GM19372 (cell line): ENCODE data around the gene MARS1.
A peak's percentile ranks its signal among the peaks of the same experiment; 100 is the strongest.

Experiments used
- ATAC-seq: cut with Tn5 transposase; IDR thresholded peaks from one replicate; pipeline ENCODE4 v1.9.1; 2021; ENCODE audit warnings: mild to moderate bottlenecking, low read depth, moderate library complexity; ENCODE audit not compliant: unreplicated experiment

Gene MARS1

DNA sequence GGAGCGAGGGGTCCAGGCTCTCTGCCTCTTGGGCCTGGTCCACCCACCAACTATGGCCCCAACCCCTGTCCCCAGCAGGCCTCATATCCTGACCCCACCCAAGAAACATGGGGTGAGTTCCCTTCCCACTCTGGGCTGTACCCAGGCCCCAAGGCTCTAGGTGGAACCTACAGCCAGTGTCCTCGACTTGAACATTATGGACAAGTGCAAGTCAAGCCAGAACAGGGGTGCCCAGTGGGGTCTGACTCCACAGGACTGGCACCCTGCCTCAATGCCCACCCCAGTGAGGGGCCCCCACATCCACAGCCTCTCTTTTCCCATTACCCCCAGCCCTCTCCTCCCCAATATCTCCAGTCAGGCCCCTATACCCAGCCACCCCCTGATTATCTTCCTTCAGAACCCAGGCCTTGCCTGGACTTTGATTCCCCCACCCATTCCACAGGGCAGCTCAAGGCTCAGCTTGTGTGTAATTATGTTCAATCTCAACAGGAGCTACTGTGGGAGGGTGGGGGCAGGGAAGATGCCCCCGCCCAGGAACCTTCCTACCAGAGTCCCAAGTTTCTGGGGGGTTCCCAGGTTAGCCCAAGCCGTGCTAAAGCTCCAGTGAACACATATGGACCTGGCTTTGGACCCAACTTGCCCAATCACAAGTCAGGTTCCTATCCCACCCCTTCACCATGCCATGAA is 16.8 kb upstream of the MARS1 start:
- no peak for ATAC-seq

DNA sequence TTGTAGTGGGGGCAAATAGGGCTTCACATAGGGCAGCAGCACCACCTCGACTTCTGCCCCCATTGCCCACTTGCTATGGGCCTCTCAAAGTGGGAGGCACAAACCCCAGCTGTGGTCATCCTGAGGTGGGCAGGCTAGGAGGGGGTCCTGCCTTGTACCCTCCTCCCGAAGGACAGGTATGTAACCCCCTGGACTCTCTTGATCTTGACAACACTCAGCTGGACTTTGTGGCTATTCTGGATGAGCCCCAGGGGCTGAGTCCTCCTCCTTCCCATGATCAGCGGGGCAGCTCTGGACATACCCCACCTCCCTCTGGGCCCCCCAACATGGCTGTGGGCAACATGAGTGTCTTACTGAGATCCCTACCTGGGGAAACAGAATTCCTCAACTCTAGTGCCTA is 16.2 kb upstream of the MARS1 start:
- ATAC-seq = no peak

DNA sequence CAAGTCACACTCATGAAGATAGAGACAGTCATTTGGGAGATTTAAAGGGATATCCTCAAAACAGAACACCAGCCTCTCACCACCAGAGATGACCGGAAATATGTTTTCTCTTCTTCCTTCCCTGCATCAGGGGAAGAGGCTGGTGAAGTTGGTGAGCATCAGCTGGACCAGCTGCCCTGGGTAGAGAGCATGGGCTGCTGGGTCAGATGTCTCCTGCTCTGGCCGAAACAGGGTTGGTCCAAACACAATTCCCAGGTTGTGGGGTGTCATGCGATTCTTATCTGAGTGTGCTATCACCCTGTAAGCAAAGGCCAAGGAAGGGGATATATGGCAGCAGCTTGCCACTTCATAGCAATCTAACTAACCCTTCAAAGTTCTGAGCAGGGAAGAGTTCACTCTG is 15.5 kb upstream of the MARS1 start:
- no peak for ATAC-seq

DNA sequence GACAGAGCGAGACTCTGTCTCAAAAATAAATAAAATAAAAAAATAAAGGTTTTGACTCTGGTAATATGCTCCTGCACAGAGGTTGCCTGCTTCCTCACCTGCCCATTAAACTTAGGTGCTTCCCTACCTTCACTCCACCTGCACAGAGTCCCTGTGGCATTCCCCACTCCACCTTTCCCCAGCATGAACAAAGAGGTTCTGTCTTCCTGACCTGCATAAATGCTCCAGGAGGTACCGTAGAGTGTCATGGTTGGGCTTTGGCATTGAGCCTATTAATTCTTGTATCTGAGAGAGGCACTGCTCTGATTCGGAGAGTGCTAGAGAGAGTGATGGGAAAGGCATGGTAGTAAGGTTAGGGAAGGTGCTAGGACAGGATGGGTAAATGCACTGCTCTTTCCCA is 14.5 kb upstream of the MARS1 start:
- ATAC-seq = no peak

DNA sequence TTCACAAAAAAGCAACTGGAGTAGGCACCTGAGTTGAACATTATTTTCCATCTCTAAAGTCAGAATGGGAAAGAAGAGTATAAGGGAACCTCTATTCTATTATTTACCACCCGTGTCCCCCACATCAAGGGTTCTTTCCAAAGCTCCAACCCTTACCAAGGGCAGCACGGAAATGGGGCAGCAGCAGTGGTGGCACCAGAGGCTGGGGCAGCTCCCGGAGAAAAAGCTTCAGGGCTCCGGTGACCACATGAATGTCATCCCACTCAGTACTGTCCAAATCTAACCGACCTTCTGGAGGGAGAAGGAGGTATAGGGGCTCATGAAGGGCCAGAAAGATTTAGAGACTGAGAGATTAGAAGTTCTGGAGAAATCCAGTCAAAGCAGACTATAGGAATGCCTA is 14.0 kb upstream of the MARS1 start:
- no peak for ATAC-seq

DNA sequence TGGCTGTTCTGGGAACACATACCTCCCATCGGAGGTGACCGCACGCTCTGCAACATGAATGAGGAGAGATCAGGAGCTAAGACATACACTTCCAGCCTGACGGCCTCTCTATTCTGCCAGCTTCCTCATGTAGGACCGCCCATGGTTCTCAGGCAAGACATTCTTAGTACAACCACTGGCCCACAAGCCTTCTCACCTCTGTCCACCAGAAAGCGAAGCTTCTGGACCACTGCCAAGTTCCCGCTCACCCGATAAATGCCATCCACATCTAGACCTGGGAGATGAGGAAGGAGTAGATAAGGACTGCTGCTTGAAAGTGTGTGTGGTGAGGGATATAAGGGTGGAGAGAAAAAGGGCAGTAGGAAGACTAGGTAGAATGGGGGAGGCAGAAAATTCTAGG is 13.4 kb upstream of the MARS1 start:
- no peak for ATAC-seq

DNA sequence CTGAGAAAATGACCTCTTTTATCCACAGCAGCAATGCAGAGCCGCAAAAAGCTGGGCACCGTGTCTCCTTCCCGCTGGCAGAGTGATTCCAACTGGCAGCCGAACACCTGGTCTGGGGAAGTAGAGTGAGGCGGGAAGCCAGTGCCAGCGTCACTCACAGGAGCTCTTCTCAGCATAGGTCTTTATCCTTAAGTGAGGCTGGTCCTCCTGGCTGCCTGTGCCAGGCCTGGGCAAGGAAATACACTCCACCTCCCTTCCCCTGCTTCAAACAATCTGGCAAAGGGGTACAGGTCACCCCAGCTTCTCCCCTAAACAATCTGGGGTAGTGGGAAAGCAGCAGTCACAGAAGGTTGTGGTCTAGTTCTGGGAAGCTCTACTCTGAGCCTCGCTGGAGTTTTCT is 13.0 kb upstream of the MARS1 start:
- ATAC-seq = no peak

DNA sequence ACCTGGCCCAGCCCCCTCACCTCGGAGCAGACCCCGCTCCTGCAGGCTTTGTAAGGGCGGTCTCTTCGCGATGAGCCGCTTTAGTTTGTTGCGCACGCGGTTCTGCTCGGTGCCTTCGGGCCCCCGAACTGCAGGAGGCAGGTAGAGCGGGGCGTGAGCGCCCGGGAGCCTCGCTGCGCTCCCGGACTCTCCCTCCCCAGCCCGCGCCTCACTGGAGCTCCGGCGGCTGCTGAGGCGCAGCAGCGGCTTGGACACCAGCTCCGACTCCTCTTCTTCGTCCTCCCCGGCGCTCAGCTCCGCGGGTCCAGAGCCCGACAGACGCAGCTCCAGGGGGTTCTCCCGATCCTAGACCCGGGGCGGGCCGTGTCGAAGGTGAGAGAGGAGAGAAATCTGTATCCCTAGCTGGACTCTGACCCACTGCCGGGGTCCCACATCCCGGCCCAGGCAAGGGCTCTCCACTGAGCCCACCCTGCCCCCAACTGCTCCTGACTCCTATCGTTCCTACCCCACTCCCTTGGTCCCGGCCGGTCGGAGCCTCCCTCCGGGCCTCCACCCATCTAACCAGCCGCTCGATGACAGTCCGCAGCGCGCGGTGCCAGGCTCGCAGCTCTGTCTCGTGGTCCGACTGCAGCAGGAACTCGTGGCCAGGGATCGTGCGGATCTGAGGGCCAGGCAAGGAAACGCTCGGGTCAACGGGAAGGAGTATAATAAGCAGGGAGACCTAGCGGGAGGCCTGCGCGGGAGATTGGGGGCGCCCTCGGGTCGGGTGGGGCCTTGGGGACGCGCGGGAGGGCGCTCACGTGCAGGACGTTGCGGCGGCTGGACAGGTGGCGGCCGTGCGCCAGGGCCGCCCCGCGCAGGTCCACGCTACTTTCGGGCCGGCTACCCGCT is 12.4 kb upstream of the MARS1 start:
- ATAC-seq = no peak

DNA sequence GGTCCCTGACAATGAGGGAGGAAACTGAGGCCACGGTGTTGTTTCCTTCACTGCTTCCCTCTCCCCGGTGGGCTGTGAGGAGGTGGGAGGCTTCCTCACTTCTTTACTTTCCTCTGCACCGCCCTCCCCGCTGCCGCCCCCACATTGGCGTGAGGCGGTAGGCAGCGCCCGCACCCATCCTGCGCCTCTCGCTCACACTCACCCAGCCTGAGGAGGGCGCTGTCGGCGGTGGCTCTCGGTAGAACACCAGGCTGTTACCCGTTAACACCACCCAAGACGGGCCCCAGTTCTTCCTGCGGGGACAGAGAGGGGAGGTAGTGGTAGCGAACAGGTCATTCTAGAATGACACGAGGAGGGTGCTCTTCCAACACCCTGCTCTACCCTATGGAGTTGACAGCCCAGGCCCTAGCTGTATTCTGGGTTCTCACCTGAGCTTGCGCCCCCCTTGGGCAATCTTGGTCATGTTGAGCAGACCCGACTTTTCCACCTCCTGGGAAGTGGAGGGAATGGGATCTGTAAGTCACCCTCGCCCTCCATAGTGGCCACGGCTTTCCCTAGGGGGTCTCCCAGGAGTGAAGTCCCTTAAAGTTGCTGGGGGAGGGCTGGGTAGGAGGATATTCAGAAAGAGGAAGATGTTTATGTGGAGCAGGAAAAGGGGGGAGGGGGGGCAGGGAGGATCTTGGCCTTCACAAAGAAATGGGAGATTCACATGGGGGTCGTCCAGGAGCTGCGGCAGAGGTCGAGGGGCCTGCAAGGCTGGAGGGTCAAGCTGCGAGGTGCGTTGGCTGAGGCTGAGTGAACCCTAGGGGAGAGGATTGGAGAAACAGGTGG is 11.5 kb upstream of the MARS1 start:
- no peak for ATAC-seq

DNA sequence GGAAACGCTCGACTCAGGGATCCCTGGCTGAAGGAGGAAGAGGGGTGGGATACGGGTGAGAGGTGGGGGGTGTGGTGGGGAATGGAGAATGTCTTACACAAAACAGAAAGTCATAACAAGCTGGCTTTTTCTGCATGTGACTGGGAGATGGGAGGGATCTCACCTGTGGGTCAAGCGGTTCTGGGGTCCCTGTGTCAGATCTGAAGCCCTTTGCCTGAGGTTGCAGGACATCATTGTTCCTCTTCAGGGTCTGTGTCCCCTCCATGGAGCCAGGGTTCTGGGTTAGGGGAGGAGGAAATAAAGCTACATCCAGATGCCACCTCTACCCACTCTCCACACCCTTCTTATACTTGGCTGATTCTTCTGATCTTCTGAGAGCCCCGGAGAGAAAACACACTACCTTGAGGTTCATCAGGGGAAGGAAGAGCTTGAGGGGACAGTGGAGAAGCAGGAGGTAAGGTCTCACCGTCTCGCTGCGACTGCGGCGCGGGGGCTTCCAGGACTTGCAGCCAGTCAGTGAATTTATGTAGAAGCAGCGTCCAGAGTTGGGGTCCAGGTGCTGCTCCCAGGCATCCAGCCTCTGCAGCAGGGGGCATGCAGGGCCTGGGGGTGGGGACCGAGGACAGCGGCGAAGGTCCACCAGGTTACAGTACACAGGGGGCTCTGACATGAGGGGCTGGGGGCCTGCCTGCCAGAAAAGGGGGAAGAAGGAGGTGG is 10.7 kb upstream of the MARS1 start:
- ATAC-seq = no peak

DNA sequence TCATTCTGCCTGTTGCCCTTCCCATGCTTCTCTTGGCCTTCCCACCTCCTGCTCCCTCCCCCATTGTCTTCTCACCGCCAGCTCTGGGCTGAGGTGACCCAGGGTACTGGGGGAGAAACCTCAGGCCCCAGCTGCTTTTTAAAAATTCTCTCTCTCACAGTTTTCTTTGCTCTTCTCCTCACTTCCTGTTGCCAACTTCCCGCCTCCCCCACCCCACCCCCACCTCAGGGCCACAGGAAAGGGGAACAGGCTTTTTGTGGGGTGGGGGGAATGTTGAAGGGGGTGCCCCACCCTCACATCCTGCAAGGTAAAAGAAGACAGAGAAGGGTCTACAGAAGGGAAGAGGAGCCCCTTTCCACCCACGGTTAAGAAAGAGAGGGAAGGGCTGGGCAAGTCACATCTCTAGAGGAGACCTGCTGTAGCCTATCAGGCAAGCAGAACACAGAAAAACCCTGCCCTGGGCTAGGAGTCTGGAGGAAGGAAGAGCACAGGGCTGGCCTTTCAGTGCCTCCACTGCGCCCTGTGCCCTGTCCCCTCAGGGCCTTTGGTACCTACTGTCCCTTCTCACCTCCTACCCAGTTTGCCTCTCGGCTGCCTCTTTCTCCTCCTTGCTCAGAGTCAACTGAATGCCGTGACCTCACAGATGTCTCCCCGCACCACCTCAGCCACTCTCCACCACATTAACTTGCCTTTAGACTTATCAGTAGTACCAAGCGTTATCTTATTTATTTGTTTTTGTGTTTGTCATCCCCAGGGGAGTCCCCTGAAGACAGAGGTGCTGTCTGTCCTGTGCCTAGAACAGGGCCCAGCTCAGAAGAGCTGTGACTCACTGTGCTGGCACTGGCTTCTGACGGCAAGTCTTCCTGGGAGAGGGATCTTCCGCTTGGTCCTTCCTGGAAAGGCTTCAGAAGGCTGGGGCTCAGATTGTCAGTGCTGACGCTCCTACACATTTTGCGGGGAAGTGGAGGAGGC is 9.9 kb upstream of the MARS1 start:
- ATAC-seq = no peak

DNA sequence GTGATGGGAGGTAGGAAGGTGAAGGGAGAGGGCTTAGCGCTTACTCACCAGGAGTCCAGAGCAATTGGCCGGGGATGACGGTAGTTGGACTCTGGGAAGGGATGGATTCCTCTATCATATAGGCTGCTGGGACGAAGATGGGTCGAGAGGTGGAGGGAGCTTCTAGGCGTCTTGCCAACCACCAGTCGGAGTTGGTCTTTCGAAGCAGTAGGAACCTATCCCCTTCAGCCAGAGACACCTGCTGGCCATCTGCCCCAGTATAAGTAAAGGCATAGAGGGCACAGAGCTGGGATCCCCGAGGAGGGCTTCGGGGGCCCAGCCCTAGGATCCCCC is 8.9 kb upstream of the MARS1 start:
- no peak for ATAC-seq

DNA sequence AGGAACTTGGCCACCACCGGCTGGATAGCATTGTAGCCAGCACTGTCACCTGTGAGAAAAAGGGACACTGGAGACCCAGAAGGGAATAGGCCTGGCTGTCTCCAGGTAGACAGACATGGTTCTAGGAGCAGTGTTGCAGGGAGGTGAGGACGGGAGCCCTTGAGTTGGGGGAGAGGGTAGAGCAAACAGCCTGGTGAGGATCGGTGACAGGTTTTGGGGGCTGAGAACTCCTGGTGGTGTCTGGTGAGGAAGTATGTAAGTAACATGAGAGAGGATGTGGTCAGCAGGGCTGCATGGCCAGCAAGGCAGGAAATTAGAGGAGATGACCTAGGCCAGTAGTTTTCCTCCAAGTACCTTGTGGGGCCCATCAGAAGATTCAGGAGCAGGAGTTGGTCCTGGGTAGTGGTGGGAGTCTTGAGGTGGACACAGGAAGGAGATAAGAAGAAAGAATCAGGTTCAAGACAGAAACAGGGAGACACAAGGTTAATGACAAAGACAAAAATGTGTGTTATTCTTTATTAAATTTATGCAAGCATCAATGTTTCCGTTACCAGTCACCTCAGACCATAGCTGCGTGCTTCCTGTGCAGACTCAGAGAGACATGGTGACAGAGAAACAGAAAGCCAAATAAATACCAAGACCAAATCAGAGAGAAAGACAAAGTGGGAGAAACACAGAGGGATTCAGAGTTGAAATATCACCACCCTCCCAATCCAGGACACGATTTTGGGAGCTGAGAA is 8.3 kb upstream of the MARS1 start, which contains the start of gene ARHGAP9:
TSS of gene ARHGAP9 (minus strand) at position 491 of the 740 bp plus-strand sequence. CDS start at position 31, 460 bp downstream.
- ATAC-seq = peak; percentile 44

DNA sequence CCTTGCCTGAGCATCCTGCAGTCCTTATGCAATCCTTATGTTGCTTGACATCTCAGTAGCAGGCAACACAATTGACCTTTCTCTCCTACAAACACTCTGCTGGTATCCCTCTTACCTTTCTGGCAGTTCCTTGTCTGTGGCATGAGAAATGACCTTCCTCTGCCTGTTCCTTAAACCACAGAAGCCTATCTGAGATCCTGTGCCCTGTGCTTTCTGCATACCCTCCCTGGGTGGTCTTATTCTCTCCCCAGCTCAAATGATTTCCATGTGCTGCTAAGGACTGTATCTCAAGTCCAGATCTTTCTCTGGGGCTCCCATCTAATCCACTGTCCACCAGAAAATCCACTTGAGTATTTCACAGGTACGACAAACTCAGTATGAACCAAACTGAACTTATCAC is 6.2 kb upstream of the MARS1 start:
- ATAC-seq = no peak

DNA sequence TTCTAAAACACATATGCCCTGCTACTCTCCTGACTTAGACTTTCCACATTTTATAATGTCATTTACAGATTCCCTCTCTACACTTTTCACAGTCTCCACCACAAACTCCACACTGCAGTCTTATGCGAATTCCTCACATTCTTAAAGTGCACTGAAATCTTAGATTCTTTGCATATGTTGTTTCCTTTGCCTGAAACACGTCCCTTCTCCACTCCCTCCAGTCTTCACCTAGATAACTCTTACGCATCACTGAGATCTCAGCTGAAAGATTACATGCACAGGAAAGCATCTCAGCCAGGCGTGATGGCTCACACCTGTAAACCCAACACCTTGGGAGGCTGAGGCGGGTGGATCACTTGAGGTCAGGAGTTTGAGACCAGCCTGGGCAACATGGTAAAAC is 4.4 kb upstream of the MARS1 start:
- no peak for ATAC-seq

DNA sequence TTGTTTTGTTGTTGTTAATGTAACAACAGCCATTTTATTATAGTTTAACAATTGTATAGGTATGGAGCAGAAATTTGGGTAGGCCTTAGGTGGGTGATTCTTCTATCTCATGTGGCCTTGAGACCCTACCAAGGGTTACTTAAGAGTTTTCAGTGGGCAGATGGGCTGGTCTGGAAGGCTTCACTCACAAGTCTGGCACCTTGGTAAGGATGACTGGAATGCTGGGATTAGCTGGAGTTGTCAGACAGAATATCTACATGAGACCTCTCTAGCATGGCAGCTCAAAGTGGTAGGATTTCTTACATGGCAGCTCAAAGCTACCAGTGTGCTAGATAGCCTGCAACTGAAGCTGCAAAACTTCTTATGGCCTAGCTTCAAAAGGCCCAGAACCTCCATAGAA is 2.2 kb upstream of the MARS1 start:
- no peak for ATAC-seq

DNA sequence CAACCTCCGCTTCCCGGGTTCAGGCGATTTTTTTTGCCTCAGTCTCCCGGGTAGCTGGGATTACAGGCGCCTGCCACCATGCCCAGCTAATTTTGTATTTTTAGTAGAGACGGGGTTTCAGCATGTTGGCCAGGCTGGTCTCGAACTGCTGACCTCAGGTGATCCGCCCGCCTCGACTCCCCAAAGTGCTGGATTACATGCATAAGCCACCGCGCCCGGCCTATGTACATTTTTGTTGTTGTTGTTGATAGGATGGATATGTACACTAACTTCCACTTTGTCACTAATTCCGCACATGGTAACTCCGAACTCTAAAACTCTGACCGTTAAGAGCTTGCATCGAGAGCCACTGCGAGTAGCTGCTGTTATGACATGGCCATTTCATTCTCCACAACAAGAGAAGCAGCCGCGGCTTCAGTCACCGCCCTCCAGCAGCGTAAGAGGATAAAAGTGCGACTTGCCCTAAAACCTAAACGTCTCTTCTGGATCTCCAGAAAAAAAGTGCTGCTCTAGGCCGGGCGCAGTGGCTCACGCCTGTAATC is 742 bp upstream of the MARS1 start:
- ATAC-seq = no peak

DNA sequence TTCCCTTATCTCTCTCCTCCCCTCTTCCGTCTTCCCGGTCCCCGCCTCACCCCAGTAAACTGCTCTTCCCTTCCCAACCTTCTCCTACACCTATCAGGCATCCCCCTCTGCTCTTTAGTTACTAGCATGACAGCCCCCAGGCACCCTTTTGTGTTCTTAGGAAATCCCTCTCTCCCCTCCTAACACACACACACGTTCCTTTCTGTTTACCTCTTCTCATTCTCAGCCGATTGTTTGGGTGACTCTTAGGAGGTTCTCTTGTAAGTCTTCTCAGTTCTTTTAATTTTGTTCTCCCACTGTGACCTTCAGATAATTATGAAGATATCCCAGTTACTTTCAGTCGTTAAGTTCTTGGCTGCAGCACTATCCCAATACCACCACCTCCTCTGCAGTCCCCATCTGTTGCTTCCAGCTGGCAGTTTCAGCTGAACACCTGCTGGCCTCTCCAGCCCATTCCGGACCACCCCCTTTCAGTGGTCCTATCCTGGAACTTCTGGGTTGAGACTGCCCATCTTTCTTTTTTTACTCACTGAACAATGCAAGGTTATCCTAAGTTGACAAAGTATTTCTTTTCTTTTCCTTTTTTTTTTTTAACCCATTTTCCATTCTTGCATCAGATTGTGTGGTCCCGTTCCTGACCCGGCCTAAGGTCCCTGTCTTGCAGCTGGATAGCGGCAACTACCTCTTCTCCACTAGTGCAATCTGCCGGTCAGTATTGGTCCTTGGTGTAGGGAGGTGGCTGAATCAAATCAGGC is 711 bp downstream of the MARS1 start:
- no peak for ATAC-seq
